ENCODE results near the gene NTRK3.

NTRK3 gene

DNA sequence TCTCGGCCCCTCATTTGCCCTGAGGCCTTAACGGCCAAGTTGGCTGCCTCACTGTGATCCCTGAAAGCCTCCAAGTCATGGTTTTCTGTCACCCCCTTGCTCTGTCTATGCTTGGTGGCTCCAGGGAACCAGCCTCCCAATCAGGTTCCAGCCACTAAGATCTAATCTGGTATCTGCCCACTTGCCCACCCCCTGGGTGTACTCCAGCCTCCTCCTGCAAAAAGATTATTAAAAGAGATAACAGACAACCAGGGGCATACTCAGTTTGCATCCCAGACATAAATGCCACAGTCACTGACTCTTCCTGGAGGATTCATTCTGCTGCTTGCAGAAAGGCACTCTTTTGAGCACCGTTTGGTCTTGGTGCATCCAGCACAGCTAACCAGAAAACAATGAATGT, 103.9 kb downstream of the NTRK3 start:
- TF ChIP-seq SPI1 (IDR thresholded peaks at IDR 0.05; ENCODE audit: borderline replicate concordance, low read depth) = no peak
- TF ChIP-seq, protein P1, sequence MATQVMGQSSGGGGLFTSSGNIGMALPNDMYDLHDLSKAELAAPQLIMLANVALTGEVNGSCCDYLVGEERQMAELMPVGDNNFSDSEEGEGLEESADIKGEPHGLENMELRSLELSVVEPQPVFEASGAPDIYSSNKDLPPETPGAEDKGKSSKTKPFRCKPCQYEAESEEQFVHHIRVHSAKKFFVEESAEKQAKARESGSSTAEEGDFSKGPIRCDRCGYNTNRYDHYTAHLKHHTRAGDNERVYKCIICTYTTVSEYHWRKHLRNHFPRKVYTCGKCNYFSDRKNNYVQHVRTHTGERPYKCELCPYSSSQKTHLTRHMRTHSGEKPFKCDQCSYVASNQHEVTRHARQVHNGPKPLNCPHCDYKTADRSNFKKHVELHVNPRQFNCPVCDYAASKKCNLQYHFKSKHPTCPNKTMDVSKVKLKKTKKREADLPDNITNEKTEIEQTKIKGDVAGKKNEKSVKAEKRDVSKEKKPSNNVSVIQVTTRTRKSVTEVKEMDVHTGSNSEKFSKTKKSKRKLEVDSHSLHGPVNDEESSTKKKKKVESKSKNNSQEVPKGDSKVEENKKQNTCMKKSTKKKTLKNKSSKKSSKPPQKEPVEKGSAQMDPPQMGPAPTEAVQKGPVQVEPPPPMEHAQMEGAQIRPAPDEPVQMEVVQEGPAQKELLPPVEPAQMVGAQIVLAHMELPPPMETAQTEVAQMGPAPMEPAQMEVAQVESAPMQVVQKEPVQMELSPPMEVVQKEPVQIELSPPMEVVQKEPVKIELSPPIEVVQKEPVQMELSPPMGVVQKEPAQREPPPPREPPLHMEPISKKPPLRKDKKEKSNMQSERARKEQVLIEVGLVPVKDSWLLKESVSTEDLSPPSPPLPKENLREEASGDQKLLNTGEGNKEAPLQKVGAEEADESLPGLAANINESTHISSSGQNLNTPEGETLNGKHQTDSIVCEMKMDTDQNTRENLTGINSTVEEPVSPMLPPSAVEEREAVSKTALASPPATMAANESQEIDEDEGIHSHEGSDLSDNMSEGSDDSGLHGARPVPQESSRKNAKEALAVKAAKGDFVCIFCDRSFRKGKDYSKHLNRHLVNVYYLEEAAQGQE (IDR thresholded peaks at IDR 0.05; ENCODE audit: insufficient replicate concordance, low read depth) = no peak

DNA sequence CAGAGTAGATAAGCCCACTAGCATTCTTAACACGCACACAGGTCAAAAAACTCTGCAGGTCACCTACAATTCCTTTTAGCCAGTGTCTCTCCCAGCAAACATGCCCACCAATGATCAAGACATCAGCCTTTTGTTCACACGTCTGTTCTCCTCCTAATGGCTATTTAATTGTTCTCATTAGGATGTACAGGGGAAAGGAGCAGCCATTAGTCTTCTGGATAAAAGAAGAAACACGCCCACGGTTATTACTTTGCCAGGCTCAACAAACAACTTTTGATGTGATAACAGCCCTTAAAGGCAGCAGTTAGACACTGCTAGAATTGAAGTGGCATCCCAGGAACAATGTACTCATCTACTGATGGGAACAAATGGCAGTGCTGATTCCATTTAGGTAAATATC, 108.8 kb downstream of the NTRK3 start:
- Histone ChIP-seq H3K27me3 (ENCODE audit: insufficient read depth, poor library complexity, severe bottlenecking) (no peaks in the 10 kb centered on the region), H3K27ac (replicated peaks) (no peak overlapping the region), H3K4me3 (replicated peaks; ENCODE audit: insufficient read depth, low read length) (no peak overlapping the region)
- TF ChIP-seq, protein P2, sequence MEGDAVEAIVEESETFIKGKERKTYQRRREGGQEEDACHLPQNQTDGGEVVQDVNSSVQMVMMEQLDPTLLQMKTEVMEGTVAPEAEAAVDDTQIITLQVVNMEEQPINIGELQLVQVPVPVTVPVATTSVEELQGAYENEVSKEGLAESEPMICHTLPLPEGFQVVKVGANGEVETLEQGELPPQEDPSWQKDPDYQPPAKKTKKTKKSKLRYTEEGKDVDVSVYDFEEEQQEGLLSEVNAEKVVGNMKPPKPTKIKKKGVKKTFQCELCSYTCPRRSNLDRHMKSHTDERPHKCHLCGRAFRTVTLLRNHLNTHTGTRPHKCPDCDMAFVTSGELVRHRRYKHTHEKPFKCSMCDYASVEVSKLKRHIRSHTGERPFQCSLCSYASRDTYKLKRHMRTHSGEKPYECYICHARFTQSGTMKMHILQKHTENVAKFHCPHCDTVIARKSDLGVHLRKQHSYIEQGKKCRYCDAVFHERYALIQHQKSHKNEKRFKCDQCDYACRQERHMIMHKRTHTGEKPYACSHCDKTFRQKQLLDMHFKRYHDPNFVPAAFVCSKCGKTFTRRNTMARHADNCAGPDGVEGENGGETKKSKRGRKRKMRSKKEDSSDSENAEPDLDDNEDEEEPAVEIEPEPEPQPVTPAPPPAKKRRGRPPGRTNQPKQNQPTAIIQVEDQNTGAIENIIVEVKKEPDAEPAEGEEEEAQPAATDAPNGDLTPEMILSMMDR (IDR thresholded peaks at IDR 0.05; ENCODE audit: insufficient read depth, low read length) = no peak
- TF ChIP-seq, protein P1 (IDR thresholded peaks at IDR 0.05; ENCODE audit: insufficient replicate concordance, low read depth) = no peak
- TF ChIP-seq SPI1 (IDR thresholded peaks at IDR 0.05; ENCODE audit: borderline replicate concordance, low read depth) = no peak
- TF ChIP-seq POLR2AphosphoS5 (IDR thresholded peaks at IDR 0.05; ENCODE audit: low read depth) = no peak
- TF ChIP-seq GABPA (IDR thresholded peaks at IDR 0.05; ENCODE audit: low read depth) = no peak
- DNase-seq (ENCODE audit: low read depth in 1 of 2, low spot score in 1 of 2) = no peak

More for the DNA sequence above, 103.9 kb downstream of the NTRK3 start:
- no peaks in the 10 kb centered on the region for H3K27me3 ChIP-seq (ENCODE audit: insufficient read depth, poor library complexity, severe bottlenecking)
- no peak overlapping the region for H3K27ac ChIP-seq (replicated peaks)
- no peak overlapping the region for H3K4me3 ChIP-seq (replicated peaks; ENCODE audit: insufficient read depth, low read length)
- DNase-seq (ENCODE audit: low read depth in 1 of 2, low spot score in 1 of 2) = no peak

DNA sequence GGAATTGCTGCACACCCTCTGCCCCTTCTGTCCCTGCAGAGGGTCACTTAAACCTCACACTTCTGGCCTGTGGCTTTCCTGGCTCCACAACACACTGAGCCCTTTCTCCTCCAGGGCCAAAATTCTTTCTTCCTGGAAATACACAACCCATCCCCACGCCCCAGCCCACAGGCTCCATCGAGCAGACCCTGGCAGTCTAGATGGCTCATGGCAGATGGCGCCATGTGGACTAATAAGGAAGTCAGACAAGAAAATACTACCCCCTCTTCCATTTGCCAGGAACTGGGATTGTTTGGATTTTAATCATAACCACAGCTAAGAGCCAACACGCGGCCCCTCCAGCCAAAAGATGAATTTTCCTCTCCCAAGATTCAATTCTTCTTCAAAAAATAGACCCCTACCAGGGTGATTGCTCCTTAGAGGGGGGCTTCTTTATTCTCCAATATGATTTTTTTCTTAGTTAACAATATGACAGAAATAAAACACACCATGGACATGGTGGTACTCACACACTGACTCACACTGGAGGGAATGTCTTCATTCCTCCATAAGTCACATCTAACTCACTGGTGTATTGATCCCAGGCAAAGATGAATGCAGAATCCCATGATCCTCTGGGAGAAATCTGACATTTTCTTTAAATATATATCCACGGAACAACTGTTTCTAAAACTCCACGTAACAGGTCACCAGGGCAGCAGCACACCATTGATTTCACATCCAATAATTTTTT, 111.5 kb downstream of the NTRK3 start:
- no peak overlapping the region for H3K4me3 ChIP-seq (replicated peaks; ENCODE audit: insufficient read depth, low read length)
- no peak for DNase-seq (ENCODE audit: low read depth in 1 of 2, low spot score in 1 of 2)
- TF ChIP-seq, protein P2 (IDR thresholded peaks at IDR 0.05; ENCODE audit: insufficient read depth, low read length) = no peak
- no peak for TF ChIP-seq GABPA (IDR thresholded peaks at IDR 0.05; ENCODE audit: low read depth)
- TF ChIP-seq, protein P1 (IDR thresholded peaks at IDR 0.05; ENCODE audit: insufficient replicate concordance, low read depth) = no peak
- TF ChIP-seq SPI1 (IDR thresholded peaks at IDR 0.05; ENCODE audit: borderline replicate concordance, low read depth) = no peak
- TF ChIP-seq POLR2AphosphoS5 (IDR thresholded peaks at IDR 0.05; ENCODE audit: low read depth) = no peak
- H3K27ac ChIP-seq (replicated peaks) = no peak overlapping the region
- H3K27me3 ChIP-seq (ENCODE audit: insufficient read depth, poor library complexity, severe bottlenecking) = no peaks in the 10 kb centered on the region
